RWPE1 (cell line): ENCODE measurements around the gene SAMD14.

Experiments
- CTCF ChIA-PET: fragments of 350-600 bp; sonication (Branson Sonifier 250); formaldehyde crosslinking; extraction: SDS; loops from one replicate; lab custom pipeline; 2021; lab: Yijun Ruan, JAX
- POLR2A ChIA-PET: fragments of 400-600 bp; formaldehyde crosslinking; extraction: SDS; loops from one replicate; lab custom pipeline; 2020; ENCODE audit warnings: antibody characterized with exemption; ENCODE audit not compliant: low non-redundant PET; lab: Yijun Ruan, JAX
- DNase-seq: peaks from one replicate; pipeline ENCODE4 v3.0.0; 2012; ENCODE audit warnings: low spot score
- H3K27ac ChIP-seq: fragments of 450-650 bp; 2 replicates; pipeline ENCODE4 v1.5.1; 2017
- CTCF ChIP-seq: fragments of 450-650 bp; conservative IDR thresholded peaks from 2 replicates; pipeline ENCODE4 v1.5.1; 2017; ENCODE audit warnings: low read depth, mild to moderate bottlenecking

The SAMD14 gene

GRCh38 chr17:50081757-50082156 is 48.2 kb downstream of the SAMD14 start:
- POLR2A ChIA-PET: no interaction called here
- TF ChIP-seq CTCF: no peak
- peak overlapping the region; percentile 75 for H3K27ac ChIP-seq
- DNase-seq: no peak
- CTCF ChIA-PET: no interaction called here

DNA sequence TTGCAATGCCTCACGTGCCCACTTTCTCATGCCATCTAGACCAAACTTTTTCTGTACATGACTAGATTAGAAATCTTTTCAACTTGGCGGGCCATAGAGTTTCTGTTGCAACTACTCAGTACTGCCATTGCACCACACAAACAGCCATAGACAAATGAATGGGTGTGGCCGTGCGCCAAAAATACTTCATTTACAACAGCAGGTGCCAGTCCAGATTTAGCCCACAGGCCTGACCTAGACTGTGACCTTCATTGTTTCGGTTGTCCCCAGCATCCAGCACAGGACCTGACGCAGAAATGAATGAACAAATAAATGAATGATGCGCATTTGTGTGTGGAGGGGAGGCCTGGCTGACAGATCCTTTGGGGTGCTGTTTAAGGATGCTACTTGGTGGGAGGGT is 49.1 kb downstream of the SAMD14 start:
- ChIA-PET CTCF (no interaction called here), POLR2A (no interaction called here)
- peak overlapping the region; percentile 75 for H3K27ac ChIP-seq
- TF ChIP-seq CTCF: no peak
- DNase-seq: no peak

DNA sequence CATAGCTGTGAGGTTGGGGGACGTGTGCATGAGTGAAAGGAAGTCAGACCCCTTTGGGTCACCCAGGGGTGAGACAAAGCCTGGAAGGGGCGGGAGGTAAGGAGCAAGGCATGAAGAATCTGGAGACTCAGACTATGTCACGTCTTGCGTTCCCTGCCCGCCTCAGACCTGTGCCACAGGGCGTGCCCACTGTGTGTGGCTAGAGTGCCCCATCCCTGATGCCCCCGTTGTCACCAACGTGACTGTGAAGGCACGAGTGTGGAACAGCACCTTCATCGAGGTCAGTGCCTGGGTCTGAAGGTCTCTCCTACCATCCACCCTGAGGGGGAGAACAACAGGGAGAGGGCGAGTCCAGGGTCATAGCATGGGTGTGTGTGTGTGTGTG is 49.9 kb downstream of the SAMD14 start:
- no peak for DNase-seq
- no peak for TF ChIP-seq CTCF
- peak overlapping the region; percentile 75 for H3K27ac ChIP-seq
- CTCF ChIA-PET: interaction anchor here (0.6 to 1.0 kb wide), 2 partner anchors 35 to 470 kb away, joined by 4 read pairs; no protein-coding TSS in a partner anchor
- POLR2A ChIA-PET: no interaction called here

DNA sequence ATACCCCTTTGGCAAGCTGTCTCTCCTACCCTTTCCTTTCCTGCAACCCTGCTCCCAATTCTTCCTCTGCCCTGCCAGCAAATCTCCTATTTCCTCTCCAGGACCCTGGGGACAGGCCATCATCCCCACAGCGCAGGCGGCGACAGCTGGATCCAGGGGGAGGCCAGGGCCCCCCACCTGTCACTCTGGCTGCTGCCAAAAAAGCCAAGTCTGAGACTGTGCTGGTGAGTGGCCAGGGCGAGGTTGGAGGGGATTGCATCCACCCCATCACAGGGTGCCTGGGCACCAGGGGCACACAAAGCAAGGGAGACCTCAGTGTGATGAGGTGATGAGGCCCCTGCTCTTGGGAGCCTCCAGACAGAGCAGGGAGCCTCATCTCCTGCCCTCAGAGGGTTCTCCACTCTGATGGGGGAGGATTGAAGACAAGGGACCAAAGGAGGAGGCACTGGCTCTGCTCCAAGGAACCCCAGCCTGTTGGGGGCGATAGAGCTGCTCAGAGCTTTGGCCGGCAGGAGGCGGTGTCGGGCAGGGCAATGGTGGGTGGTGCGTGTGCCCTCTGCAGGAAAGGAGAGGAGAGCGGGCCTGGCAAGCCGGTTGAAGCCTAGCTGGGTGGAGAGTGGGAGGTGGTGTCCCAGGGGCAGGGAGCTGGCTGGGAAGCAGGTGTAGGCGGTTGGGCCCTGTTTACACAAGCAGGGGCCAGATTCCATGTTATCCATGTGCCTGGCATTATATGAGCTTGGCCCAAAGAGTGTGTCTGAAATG is 50.4 kb downstream of the SAMD14 start:
- no peak for DNase-seq
- peak overlapping the region; percentile 75 for H3K27ac ChIP-seq
- ChIA-PET POLR2A (no interaction called here), CTCF (interaction anchor here (0.6 to 1.0 kb wide), 3 partner anchors 14 to 470 kb away, joined by 4 to 6 read pairs (median 4); no protein-coding TSS in a partner anchor)
- TF ChIP-seq CTCF: peak; percentile 72

DNA sequence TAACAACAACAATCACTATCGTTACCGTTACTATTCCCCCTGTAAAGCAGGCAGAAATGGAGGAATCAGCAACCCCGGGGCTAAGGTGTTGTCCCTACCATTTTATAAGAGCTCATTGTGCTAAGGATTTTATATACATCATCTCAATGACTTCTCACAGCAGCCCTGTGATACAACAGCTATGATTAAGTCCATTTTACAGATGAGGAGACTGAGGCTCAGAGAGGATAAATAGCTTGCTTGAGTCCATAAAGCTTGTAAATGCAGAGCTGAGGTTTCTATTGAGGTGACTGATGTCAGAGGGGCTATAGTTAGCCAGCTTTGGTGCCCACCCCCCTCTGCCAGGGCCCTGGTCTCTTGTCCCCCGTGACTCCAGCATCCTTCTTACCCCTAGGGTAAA is 51.5 kb downstream of the SAMD14 start:
- TF ChIP-seq CTCF: no peak
- POLR2A ChIA-PET: no interaction called here
- CTCF ChIA-PET: interaction anchor here (0.8 kb wide), 1 partner anchor 32 kb away, joined by 3 read pairs; no protein-coding TSS in a partner anchor
- H3K27ac ChIP-seq: peak overlapping the region; percentile 75
- DNase-seq: no peak

DNA sequence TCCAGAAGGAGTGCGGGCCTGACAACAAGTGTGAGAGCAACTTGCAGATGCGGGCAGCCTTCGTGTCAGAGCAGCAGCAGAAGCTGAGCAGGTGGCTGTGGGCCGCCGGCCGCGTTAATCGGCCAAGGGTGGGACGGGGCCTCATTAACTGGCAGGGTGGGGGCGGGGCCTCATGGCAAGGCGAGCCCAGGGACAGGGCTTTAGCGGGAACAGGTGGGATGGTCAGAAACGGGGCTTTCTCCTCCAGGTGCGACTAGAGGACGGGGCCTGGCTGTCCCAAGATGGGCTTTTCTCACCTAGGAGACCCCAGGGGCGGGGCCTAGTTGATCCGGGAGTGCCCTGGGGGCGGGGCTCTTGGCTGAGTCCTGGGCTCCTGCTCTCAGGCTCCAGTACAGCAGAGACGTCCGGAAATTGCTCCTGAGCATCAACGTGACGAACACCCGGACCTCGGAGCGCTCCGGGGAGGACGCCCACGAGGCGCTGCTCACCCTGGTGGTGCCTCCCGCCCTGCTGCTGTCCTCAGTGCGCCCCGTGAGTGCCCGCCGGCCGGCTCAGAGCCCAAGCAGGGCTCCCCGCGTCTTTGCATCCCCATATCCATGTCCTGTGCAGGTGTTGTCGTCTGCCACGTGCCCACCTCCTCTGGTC is 53.2 kb downstream of the SAMD14 start:
- ChIA-PET POLR2A (interaction anchor here (1.5 kb wide), 1 partner anchor 10 kb away, joined by 4 read pairs; no protein-coding TSS in a partner anchor), CTCF (no interaction called here)
- peak overlapping the region; percentile 75 for H3K27ac ChIP-seq
- no peak for DNase-seq
- TF ChIP-seq CTCF: no peak
